HCT116 (cell line): ENCODE data around the gene CERT1. TPM values are rescaled to one million over a fixed set of nuclear protein-coding genes. Genes with fewer than 3 reads are reported as not detected.

Experiments
- ATAC-seq: fragments of 200-7000 bp; cut with Tn5 transposase; 2 replicates; pipeline ENCODE4 v1.9.1; 2020; ENCODE audit warnings: mild to moderate bottlenecking, moderate library complexity
- BruUV-seq: library from RNA; stranded (reverse); fragments of 400-500 nt; replicated peaks from 2 replicates; lab custom pipeline; 2021; lab: Mats Ljungman, UMichigan
- CTCF ChIA-PET: fragments of 300-600 bp; sonication (Branson Sonifier 250); formaldehyde crosslinking; loops from one replicate; lab custom pipeline; 2021; ENCODE audit warnings: antibody characterized with exemption; lab: Charles Lee
- POLR2A ChIA-PET: fragments of 300-600, 350-600 bp; sonication (Branson Sonifier 250); formaldehyde crosslinking; loops from one replicate; lab custom pipeline; 2021; ENCODE audit warnings: antibody characterized with exemption; lab: Charles Lee
- RAD21 ChIA-PET, 2 experiments: fragments of 300-600 bp; sonication (Branson Sonifier 250); formaldehyde crosslinking; loops; one replicate each; lab custom pipeline; 2023; ENCODE audit warnings: low total read pairs in 2 of 2; ENCODE audit not compliant: uncharacterized antibody in 2 of 2, unreplicated experiment in 2 of 2, low non-redundant PET in 1 of 2; lab: Charles Lee
- DNase-seq: peaks from one replicate; pipeline ENCODE4 v3.0.0-alpha.2; 2010; ENCODE audit warnings: low read depth, low spot score
- H2AFZ ChIP-seq: fragments of 200-600 bp; shearing (Covaris generic), sonication (generic); 2 replicates; pipeline ENCODE4 v1.6.1; 2017; ENCODE audit warnings: low read depth, mixed run types, mixed read lengths, antibody characterized with exemption, low read length; ENCODE audit not compliant: poor library complexity, severe bottlenecking
- H3K27ac ChIP-seq: 2 replicates; pipeline ENCODE4 v1.5.1; 2012; ENCODE audit warnings: low read depth, low read length
- H3K27me3 ChIP-seq: fragments of 200-600 bp; sonication (generic); 2 replicates; pipeline ENCODE4 v1.6.1; 2016; ENCODE audit warnings: mixed run types, low read length, mixed read lengths; ENCODE audit not compliant: insufficient read depth
- H3K36me3 ChIP-seq, 2 experiments: fragments of 200-500 bp in 1 of 2; fragments of 200-600 bp in 1 of 2; sonication (Bioruptor generic) in 1 of 2; sonication (generic) in 1 of 2; 2 replicates each; pipeline versions ENCODE4 v1.5.1 to v1.6.1; 2014 to 2016; ENCODE audit warnings: low read length in 2 of 2, inconsistent platforms in 1 of 2, mixed read lengths in 1 of 2, mixed run types in 1 of 2; ENCODE audit not compliant: insufficient read depth in 2 of 2, control insufficient read depth in 1 of 2
- H3K4me1 ChIP-seq, 2 experiments: fragments of 200-600 bp in 1 of 2; sonication (generic) in 1 of 2; 2 replicates each; pipeline versions ENCODE4 v1.5.1 to v1.6.1; 2012 to 2017; ENCODE audit warnings: low read length in 2 of 2, inconsistent platforms in 1 of 2, mild to moderate bottlenecking in 1 of 2, mixed read lengths in 1 of 2, mixed run types in 1 of 2, moderate library complexity in 1 of 2; ENCODE audit not compliant: insufficient read depth in 2 of 2, control insufficient read depth in 1 of 2
- H3K4me2 ChIP-seq: fragments of 200-600 bp; sonication (generic); 2 replicates; pipeline ENCODE4 v1.6.1; 2017; ENCODE audit warnings: mixed run types, low read length, mixed read lengths
- H3K4me3 ChIP-seq, 2 experiments: fragments of 200-600 bp in 1 of 2; sonication (generic) in 1 of 2; replicated peaks in 1 of 2; 2 replicates each; pipeline ENCODE4 v1.5.1; 2011 to 2016; ENCODE audit warnings: low read length in 2 of 2, control low read depth in 1 of 2, low read depth in 1 of 2, mild to moderate bottlenecking in 1 of 2, mixed read lengths in 1 of 2, mixed run types in 1 of 2
- H3K79me2 ChIP-seq: fragments of 200-600 bp; sonication (generic); 2 replicates; pipeline ENCODE4 v1.6.1; 2017; ENCODE audit warnings: mild to moderate bottlenecking, mixed run types, low read length, moderate library complexity, mixed read lengths; ENCODE audit not compliant: insufficient read depth
- H3K9ac ChIP-seq: fragments of 200-600 bp; sonication (generic); 2 replicates; pipeline ENCODE4 v1.6.1; 2016; ENCODE audit warnings: low read length, mixed read lengths
- H3K9me2 ChIP-seq: fragments of 200-600 bp; sonication (generic), shearing (Covaris generic); 2 replicates; pipeline ENCODE4 v1.6.1; 2017; ENCODE audit warnings: mixed run types, mild to moderate bottlenecking, moderate library complexity; ENCODE audit not compliant: insufficient read depth
- H3K9me3 ChIP-seq, 2 experiments: fragments of 200-500 bp in 1 of 2; fragments of 200-600 bp in 1 of 2; sonication (Bioruptor generic) in 1 of 2; sonication (generic) in 1 of 2; 2 replicates each; pipeline ENCODE4 v1.6.1; 2014 to 2017; ENCODE audit warnings: low read length in 2 of 2, mixed read lengths in 2 of 2, inconsistent platforms in 1 of 2, low read depth in 1 of 2, mild to moderate bottlenecking in 1 of 2, mixed run types in 1 of 2, moderate library complexity in 1 of 2; ENCODE audit not compliant: control insufficient read depth in 1 of 2, insufficient read depth in 1 of 2
- H4K20me1 ChIP-seq: fragments of 200-600 bp; sonication (generic), shearing (Covaris generic); 2 replicates; pipeline ENCODE4 v1.6.1; 2017; ENCODE audit warnings: mixed run types, mild to moderate bottlenecking, moderate library complexity; ENCODE audit not compliant: insufficient read depth
- CBX3 ChIP-seq: IDR thresholded peaks from 2 replicates; pipeline ENCODE4 v1.6.1; 2012; ENCODE audit warnings: low read depth
- CTCF ChIP-seq, 3 experiments: fragments of 200-600 bp in 1 of 3; sonication (generic) in 1 of 3; IDR thresholded peaks in 2 of 3; conservative IDR thresholded peaks in 1 of 3; 2 replicates each; pipeline ENCODE4 v1.5.1; 2012 to 2017; ENCODE audit warnings: low read depth in 2 of 3, low read length in 2 of 3, antibody characterized with exemption in 1 of 3, borderline replicate concordance in 1 of 3, control low read depth in 1 of 3, mild to moderate bottlenecking in 1 of 3, mixed read lengths in 1 of 3, mixed run types in 1 of 3, moderate library complexity in 1 of 3; ENCODE audit not compliant: insufficient read depth in 1 of 3
- EGR1 ChIP-seq: IDR thresholded peaks from 2 replicates; pipeline ENCODE4 v1.6.1; 2012; ENCODE audit warnings: low read depth
- ELF1 ChIP-seq: IDR thresholded peaks from 2 replicates; pipeline ENCODE4 v1.6.1; 2012; ENCODE audit warnings: low read depth, borderline replicate concordance
- EZH2phosphoT487 ChIP-seq: fragments of 200-600 bp; IDR thresholded peaks from 2 replicates; pipeline ENCODE4 v1.6.1; 2018; ENCODE audit warnings: antibody characterized with exemption, borderline replicate concordance
- MAX ChIP-seq: IDR thresholded peaks from 2 replicates; pipeline ENCODE4 v1.6.1; 2012
- POLR2AphosphoS5 ChIP-seq: IDR thresholded peaks from 2 replicates; pipeline ENCODE4 v1.6.1; 2011; ENCODE audit warnings: mild to moderate bottlenecking, low read depth, low read length, moderate library complexity
- RAD21 ChIP-seq: IDR thresholded peaks from 2 replicates; pipeline ENCODE4 v1.6.1; 2012; ENCODE audit warnings: low read depth, mild to moderate bottlenecking
- SIN3A ChIP-seq: IDR thresholded peaks from 2 replicates; pipeline ENCODE4 v1.6.1; 2012; ENCODE audit warnings: low read depth
- SRF ChIP-seq: IDR thresholded peaks from 2 replicates; pipeline ENCODE4 v1.6.1; 2012; ENCODE audit warnings: low read depth
- TCF7L2 ChIP-seq: IDR thresholded peaks from 2 replicates; pipeline ENCODE4 v1.7.0; 2011; ENCODE audit warnings: borderline replicate concordance, inconsistent platforms; ENCODE audit not compliant: insufficient read depth, insufficient read length; ENCODE audit errors: extremely low read depth
- YY1 ChIP-seq: IDR thresholded peaks from 2 replicates; pipeline ENCODE4 v1.6.1; 2011; ENCODE audit warnings: low read length, low read depth, moderate library complexity, mild to moderate bottlenecking; ENCODE audit not compliant: insufficient replicate concordance; ENCODE audit errors: extremely low read depth
- ZBTB33 ChIP-seq: IDR thresholded peaks from 2 replicates; pipeline ENCODE4 v1.6.1; 2011; ENCODE audit warnings: mild to moderate bottlenecking, low read length, moderate library complexity; ENCODE audit not compliant: insufficient replicate concordance; ENCODE audit errors: extremely low read depth
- ZNF274 ChIP-seq: fragments of 200-500 bp; sonication (Bioruptor generic); IDR thresholded peaks from 2 replicates; pipeline ENCODE4 v1.6.1; 2014; ENCODE audit warnings: mild to moderate bottlenecking, low read depth, low read length, inconsistent platforms
- intact Hi-C: fragments of 100-400 bp; cut with micrococcal nuclease; formaldehyde crosslinking; loops from 2 replicates; pipeline ENCODE4 v1.10.0; 2022
- total RNA-seq: library from RNA; stranded (reverse); gene quantifications from one replicate; pipeline ENCODE4 v1.2.1, GENCODE V29; 2021; ENCODE audit not compliant: unreplicated experiment

Gene CERT1
- total RNA-seq, 1 experiment from 2014 or later, result 22.8 TPM

GRCh38 chr5:75387806-75388205, 123.6 kb downstream of the CERT1 start (continued):
- no peak for TF ChIP-seq POLR2AphosphoS5

- POLR2A ChIA-PET, result no interaction called here
Measured at GRCh38 chr5:75384218-75384617, 127.2 kb downstream of the CERT1 start.

More at GRCh38 chr5:75384218-75384617, 127.2 kb downstream of the CERT1 start:
- H2AFZ ChIP-seq, result no peak overlapping the region
- no peaks in the 10 kb centered on the region for H4K20me1 ChIP-seq
- TF ChIP-seq POLR2AphosphoS5 (no peak), ELF1 (no peak), ZNF274 (no peak), ZBTB33 (no peak), CBX3 (no peak), SRF (no peak), MAX (no peak), TCF7L2 (no peak), CTCF (IDR thresholded peaks at IDR 0.05 in 2 of 3, conservative IDR thresholded peaks at IDR 0.05 in 1 of 3; ENCODE audit: borderline replicate concordance in 1 of 3, insufficient read depth in 1 of 3, low read depth in 2 of 3, low read length in 2 of 3) (no peak), RAD21 (no peak), EGR1 (no peak), SIN3A (no peak), EZH2phosphoT487 (no peak), YY1 (no peak)
- no peaks in the 10 kb centered on the region for H3K9me3 ChIP-seq
- no peaks in the 10 kb centered on the region for H3K79me2 ChIP-seq
- H3K9me2 ChIP-seq, result no peaks in the 10 kb centered on the region
- no peak for DNase-seq
- H3K9ac ChIP-seq, result no peak overlapping the region
- peaks cover 0 to 2% of the 10 kb centered on the region in 2 experiments; a peak in 1 of 4 replicates for H3K36me3 ChIP-seq
- H3K27ac ChIP-seq, result no peak overlapping the region
- RAD21 ChIA-PET, result no interaction called here
- H3K4me3 ChIP-seq, result no peak overlapping the region
- CTCF ChIA-PET, result no interaction called here
- intact Hi-C loops, result no loop called here
- no peaks in the 10 kb centered on the region for H3K27me3 ChIP-seq
- no TSS peak for BruUV-seq
- no peak for ATAC-seq
- H3K4me2 ChIP-seq, result no peak overlapping the region
- H3K4me1 ChIP-seq, result no peaks in the 10 kb centered on the region
